ENCODE measurements around the gene ALPP.
"Not testable (repeated sequence)": the region's sequence is repeated elsewhere in the genome, so short reads cannot be mapped to it uniquely, and the experiment has no call there.

- TF ChIP-seq, protein P1, sequence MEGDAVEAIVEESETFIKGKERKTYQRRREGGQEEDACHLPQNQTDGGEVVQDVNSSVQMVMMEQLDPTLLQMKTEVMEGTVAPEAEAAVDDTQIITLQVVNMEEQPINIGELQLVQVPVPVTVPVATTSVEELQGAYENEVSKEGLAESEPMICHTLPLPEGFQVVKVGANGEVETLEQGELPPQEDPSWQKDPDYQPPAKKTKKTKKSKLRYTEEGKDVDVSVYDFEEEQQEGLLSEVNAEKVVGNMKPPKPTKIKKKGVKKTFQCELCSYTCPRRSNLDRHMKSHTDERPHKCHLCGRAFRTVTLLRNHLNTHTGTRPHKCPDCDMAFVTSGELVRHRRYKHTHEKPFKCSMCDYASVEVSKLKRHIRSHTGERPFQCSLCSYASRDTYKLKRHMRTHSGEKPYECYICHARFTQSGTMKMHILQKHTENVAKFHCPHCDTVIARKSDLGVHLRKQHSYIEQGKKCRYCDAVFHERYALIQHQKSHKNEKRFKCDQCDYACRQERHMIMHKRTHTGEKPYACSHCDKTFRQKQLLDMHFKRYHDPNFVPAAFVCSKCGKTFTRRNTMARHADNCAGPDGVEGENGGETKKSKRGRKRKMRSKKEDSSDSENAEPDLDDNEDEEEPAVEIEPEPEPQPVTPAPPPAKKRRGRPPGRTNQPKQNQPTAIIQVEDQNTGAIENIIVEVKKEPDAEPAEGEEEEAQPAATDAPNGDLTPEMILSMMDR (IDR thresholded peaks at IDR 0.05; ENCODE audit: extremely low read depth in 1 of 2, insufficient read depth in 1 of 2, low read depth in 1 of 2, low read length in 2 of 2), result not testable (repeated sequence)
- not testable (repeated sequence) for TF ChIP-seq EZH2 (IDR thresholded peaks at IDR 0.05; ENCODE audit: borderline replicate concordance, low read depth, low read length, severe bottlenecking); POLR2AphosphoS5 (IDR thresholded peaks at IDR 0.05; ENCODE audit: insufficient read depth, low read depth, low read length); POLR2A (IDR thresholded peaks at IDR 0.05; ENCODE audit: low read depth, low read length); JUN (IDR thresholded peaks at IDR 0.05; ENCODE audit: borderline replicate concordance, insufficient read depth, insufficient read length, low read depth); FOS (IDR thresholded peaks at IDR 0.05; ENCODE audit: borderline replicate concordance, insufficient read depth, low read length); MYC (IDR thresholded peaks at IDR 0.05; ENCODE audit: low read depth, low read length)
Measured at GRCh38 chr2:232423407-232423806, 44.9 kb downstream of the ALPP start.
